HG03097 (cell line): Measurements from ENCODE around the gene RPS27.
A peak's percentile ranks its signal among the peaks of the same experiment; 100 is the strongest.

Experiments
- ATAC-seq: cut with Tn5 transposase; IDR thresholded peaks from one replicate; pipeline ENCODE4 v1.9.1; 2021; ENCODE audit not compliant: unreplicated experiment, low FRiP score

The RPS27 gene

DNA sequence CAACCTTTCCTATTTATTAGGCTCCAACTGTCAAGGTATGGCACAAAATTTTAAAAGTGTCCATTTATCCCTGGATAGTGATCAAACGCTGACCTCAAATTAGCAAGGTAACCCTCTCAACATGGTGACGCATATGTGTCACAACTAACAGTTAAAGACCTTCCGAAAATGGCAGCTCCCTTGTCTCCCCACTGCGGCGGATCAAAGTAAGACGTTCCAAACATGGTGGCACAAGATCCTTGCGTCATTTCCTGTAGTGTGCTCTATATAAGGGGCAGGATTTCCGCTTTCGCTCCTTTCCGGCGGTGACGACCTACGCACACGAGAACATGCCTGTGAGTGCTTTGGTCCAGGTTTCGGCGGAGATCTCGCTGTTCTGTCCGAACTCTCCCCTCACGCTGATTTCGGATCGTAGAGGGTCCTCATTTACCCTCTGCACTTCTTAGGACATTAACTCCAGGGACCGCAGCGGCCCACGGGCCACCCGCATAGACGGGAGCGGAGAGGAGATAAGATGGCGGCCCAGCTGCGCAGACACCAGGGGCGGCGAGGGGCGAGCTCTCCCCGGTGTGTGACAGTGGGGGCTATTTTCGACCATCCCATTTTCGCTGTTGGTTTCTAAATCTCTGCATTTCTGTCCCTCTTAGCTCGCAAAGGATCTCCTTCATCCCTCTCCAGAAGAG lies at the start of gene RPS27:
Gene RPS27, plus strand, starts transcription at position 295 of the 683 bp plus-strand sequence. Its CDS starts 35 bp downstream, at position 330.
- peak; percentile 81 for ATAC-seq

- ATAC-seq = no peak
Measured at GRCh38 chr1:153941826-153942725, 48.5 kb upstream of the RPS27 start.

DNA sequence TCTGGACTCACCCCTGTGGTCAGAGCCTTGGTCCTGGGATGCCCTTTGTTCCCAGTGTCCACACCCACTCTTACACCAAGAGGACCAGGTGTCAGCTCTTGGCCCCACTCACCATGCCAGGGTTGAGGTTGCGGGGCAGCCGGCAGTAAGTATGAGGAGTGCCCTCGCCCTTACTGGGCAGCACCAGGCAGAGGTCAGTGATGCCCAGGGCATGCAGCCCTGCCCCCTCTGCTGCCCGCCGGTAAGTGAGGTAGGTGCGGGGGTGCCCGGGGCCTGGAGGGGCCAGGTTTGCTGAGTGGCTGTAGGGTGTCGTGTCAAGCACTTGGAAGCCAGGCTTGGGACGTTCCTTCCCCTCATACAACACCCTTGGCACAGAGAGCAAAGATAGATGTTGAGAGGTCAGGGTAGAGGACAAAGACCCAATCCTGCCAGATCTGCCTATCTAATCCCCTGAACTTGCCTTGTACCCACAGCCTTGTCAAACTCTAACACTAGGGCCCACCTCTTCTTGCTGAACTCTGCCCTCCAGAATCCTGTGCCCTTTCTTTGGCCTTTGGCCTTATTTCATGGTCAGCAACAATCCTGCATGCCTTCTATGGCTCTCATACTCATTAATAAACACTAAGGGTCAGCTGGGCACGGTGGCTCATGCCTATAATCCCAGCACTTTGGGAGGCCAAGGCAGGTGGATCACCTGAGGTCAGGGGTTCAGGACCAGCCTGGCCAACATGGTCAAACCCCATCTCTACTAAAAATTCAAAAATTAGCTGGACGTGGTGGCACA lies 47.6 kb upstream of the RPS27 start:
- ATAC-seq = no peak

DNA sequence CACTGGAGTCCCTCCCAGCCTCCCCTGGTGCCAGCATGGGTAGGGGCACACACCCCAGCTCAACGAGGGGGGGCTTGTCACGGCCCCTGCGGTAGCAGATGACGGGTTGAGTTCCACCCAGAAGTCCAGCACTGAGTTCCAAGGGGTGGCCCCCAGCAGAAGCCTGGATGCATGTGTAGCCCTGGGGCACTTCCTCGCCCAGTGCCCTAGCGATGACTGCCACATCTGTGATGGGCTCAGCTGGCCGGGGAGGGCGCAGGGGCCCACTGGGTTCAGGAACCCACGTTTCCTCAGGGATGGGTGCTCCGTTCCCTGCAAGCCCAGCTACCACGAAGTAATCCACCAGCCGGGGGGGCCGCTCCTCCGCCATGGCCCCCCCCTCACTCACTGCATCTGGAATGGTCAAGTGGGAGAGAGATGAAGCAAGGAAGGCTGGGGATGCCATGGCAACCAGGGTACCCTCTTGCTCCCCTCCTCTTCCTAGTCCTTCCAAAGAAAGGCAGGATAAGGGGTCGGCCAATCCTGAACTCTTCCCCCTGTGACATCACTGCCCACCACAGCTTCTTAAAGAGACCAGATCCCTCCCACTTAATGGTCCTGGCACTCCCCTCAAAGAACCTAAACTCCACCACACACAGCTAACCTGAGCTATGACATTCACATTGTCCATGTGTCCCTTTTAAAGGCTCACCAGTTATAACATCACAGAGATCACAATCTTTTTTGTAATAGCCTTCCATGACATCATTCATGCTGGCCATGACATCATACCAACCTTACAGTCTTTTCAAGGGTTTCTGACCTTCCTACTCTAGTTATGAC lies 46.3 kb upstream of the RPS27 start:
- ATAC-seq = no peak

DNA sequence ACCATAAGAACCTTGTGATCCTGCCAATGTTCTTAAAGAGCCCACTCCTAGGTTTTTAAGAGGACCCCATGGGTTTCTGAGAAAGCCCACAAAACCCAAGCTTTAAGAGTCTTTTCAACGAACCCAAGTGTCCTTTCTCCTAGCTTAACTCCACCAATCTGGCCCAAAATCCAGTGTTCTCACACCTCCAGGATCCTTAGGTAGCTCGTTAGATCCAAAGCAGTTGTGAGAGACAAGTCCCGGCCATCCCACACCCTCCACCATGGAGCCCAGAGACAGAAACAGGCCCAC lies 45.8 kb upstream of the RPS27 start:
- no peak for ATAC-seq

GRCh38 chr1:153945131-153945794 lies 45.3 kb upstream of the RPS27 start:
- no peak for ATAC-seq

- ATAC-seq = peak; percentile 57
Measured at GRCh38 chr1:153945795-153946621, 44.6 kb upstream of the RPS27 start.

GRCh38 chr1:153946622-153947241 lies 43.8 kb upstream of the RPS27 start, which contains the start of gene DENND4B:
Gene DENND4B, minus strand, starts transcription at chr1:153946718. Its CDS starts 2,344 bp downstream, at chr1:153944374.
- ATAC-seq = peak; percentile 62

GRCh38 chr1:153951183-153951582 lies 39.4 kb upstream of the RPS27 start:
- ATAC-seq = no peak

DNA sequence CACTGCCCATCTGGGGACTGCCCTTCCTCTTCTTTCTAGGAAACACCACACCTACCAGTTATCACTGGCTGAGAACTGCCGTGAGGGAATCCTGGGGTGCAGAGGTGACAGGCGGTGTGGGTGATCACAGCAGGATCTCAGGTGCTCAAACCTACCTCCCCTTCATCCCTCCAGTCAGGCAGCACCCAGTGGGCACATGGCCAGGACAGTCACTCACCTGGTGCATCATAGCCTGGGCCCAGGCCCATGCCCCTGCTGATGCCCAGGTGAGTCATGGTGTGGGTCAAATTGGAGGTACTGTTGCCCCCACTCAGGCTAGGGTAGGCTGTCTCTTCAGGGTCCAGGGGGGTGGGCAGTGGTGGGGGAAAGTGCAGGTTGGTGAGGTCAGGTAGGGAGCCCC lies 38.8 kb upstream of the RPS27 start:
- no peak for ATAC-seq

GRCh38 chr1:153953859-153954365 lies 36.6 kb upstream of the RPS27 start:
- ATAC-seq = no peak

DNA sequence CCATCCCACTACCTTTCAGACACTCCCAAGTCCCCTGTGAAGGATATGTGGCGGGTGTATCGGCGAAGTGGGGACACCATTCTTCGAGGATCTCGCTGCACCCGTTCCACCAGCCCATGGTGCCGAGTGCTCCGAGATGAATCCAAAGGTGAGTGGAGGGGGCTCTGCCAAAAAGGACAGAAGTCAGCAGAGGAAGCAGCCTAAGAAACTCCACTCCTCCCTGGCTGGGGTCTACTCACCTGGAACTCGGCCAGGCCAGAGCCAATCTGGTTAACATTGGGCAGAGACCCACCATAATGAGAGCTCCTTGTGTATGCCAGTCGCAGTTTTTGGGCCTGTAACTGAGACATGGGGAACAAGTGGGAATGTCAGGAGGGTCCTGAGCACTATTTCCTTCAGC lies 35.7 kb upstream of the RPS27 start:
- no peak for ATAC-seq

- ATAC-seq = no peak
Measured at GRCh38 chr1:153956997-153957715, 33.4 kb upstream of the RPS27 start.

DNA sequence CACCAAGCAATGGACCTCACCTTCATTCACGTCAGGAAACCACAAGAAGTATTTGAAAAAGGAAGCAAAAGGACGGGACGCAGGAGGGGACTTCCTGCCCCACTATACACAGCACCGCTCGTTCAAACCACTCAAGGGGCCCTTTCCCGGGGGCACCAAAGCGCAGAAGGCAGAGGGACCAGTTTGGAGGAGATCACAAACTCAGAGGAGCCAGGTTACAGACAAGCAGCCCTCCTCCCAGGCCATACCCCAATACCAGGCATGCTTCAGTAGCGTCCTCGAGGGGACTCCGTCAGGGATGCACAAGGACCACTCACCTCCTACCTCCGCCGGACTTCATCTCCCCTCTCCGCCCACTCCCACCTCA lies 32.8 kb upstream of the RPS27 start:
- peak; percentile 13 for ATAC-seq

- peak; percentile 70 for ATAC-seq
Measured at GRCh38 chr1:153958111-153958960, 32.2 kb upstream of the RPS27 start, which contains the start of gene CRTC2. Gene CRTC2, minus strand, starts transcription at chr1:153958612. Its CDS starts 115 bp downstream, at chr1:153958497.

DNA sequence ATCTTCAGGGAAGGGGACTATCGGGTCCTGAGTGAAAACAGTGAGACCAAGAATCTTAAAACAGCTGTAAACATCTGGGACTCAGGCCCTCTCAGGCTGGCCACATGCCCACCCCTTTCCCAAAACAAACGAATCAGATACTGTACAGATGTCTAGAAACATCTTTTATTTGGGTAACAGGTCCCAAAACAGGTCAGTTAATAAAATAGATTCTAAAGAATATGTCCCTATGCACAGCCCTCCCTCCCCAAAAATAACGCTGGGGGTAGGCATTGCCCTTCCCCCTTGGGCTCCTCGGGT lies 31.7 kb upstream of the RPS27 start:
- no peak for ATAC-seq

DNA sequence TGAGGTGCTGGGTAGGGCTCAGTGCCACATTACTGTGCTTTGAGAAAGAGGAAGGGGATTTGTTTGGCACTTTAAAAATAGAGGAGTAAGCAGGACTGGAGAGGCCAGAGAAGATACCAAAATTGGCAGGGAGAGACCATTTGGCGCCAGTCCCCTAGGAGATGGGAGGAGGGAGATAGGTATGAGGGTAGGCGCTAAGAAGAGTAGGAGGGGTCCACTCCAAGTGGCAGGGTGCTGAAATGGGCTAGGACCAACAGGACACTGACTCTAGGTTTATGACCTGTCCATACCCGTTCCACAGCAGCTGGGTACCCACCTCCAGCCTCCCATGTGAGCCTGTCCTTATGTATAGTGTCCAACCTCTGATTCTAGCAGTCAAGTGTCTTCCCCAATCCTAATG lies 31.1 kb upstream of the RPS27 start:
- no peak for ATAC-seq
